A673 (cell line): ENCODE data around the gene R3HDM4.

ENCODE experiments used
- CTCF ChIP-seq: fragments of 300-800, 200-600 bp; sonication (generic); conservative IDR thresholded peaks from 2 replicates; pipeline ENCODE4 v1.5.1; 2017; ENCODE audit warnings: low read depth, mild to moderate bottlenecking, antibody characterized with exemption, low read length, moderate library complexity, mixed read lengths
- EZH2 ChIP-seq: fragments of 200-600 bp; sonication (generic); IDR thresholded peaks from 2 replicates; pipeline ENCODE4 v1.6.1; 2017; ENCODE audit warnings: borderline replicate concordance, low read depth, mild to moderate bottlenecking, mixed read lengths, antibody characterized with exemption, low read length; ENCODE audit not compliant: poor library complexity, severe bottlenecking

- TF ChIP-seq CTCF (no peak), EZH2 (no peak)
Measured at GRCh38 chr19:947707-948539, 34.9 kb upstream of the R3HDM4 start.
